LNCAP (cell line): ENCODE results near the gene RBM4.

Experiments
- CTCF ChIP-seq: fragments of 450-650 bp; IDR thresholded peaks from 2 replicates; pipeline ENCODE4 v1.5.1; 2017; ENCODE audit warnings: mild to moderate bottlenecking

Gene RBM4

GRCh38 chr11:66676282-66676919 is 37.9 kb downstream of the RBM4 start:
- TF ChIP-seq CTCF, result no peak

GRCh38 chr11:66676931-66677598 is 38.6 kb downstream of the RBM4 start:
- TF ChIP-seq CTCF, result no peak

- no peak for TF ChIP-seq CTCF
Measured at GRCh38 chr11:66677599-66678375, 39.3 kb downstream of the RBM4 start, which contains the start of gene RBM4B. Gene RBM4B (minus strand): TSS chr11:66677887. CDS start chr11:66677079, 808 bp downstream.

GRCh38 chr11:66680966-66681645 is 42.6 kb downstream of the RBM4 start:
- TF ChIP-seq CTCF, result no peak

GRCh38 chr11:66683877-66684276 is 45.4 kb downstream of the RBM4 start:
- no peak for TF ChIP-seq CTCF

- no peak for TF ChIP-seq CTCF
Measured at GRCh38 chr11:66684635-66685034, 46.1 kb downstream of the RBM4 start.
